Posterior vena cava (tissue), 2 donors: ENCODE results near the gene FGFR4. TPM values are rescaled to one million over a fixed set of nuclear protein-coding genes. Genes with fewer than 3 reads are reported as not detected.

Experiments
- DNase-seq: peaks from one replicate; pipeline ENCODE4 v3.0.0-alpha.2; 2020; ENCODE audit warnings: low spot score
- intact Hi-C, 2 donors: fragments of 100-400 bp; cut with DNase I; formaldehyde crosslinking; loops; one replicate each; pipeline versions ENCODE4 v1.14.1 to v1.14.2; 2022 to 2023
- total RNA-seq, 2 donors: library from RNA; stranded (reverse); fragmentation: NEBNext Ultra II Directional; extraction: Animal tissue kit (Norgen Biotek cat#: 25700); gene quantifications; one replicate each; pipeline ENCODE4 v1.2.1, GENCODE V29; 2021
- donor health status: DM: yes; HTN: yes; CAD: no.
- donor health status: DM: yes; HTN: yes; CAD: no.

Gene FGFR4
- total RNA-seq, 2 donors from 2014 or later = 1.0 to 1.5 TPM

DNA sequence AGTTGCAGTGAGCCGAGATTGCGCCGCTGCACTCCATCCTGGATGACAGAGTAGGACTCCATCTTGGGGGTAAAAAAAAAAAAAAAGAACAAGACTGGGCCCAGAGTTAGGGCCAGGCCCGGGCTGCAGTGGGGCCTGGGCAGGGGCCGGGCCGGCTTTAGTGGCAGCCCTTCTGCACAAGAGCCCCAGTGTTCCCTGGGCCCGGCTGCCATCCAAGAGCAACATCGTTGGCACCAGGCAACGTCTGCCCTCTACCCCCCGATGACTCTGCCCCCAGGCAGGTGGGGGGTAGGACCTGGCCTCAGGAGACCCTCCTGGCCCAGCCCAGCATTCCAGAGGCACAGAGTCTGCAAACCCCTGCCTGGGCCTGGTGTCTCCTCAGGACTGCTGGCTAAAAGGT, 4.9 kb upstream of the FGFR4 start:
- intact Hi-C loops = no loop called here
- DNase-seq = no peak

- DNase-seq = no peak
- intact Hi-C loops = no loop called here
These were observed 3.4 kb upstream of the FGFR4 start for GRCh38 chr5:177083357-177083756.

DNA sequence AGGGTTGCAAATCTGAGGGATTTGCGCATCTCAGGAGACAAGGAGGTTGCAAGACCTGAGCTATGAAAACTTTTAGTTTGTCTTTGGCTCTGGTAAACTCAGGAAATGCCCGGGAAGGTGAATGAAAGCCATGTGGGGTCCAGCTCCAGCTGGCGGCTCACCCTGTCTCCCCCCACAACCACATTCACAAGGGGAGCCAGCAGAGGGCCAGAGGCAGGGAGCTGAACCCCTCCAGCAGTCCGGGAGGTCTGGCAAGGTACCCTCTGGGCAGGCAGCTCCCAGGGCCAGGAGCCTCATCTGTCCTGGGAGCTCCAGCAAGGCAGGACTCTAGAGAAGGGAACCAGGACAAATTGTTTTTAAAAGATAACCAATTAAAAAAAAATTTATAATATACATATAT, 2.5 kb upstream of the FGFR4 start:
- intact Hi-C loops = no loop called here
- DNase-seq = no peak

- intact Hi-C loops = no loop called here
- no peak for DNase-seq
These were observed 596 bp upstream of the FGFR4 start for GRCh38 chr5:177085985-177086653.

DNA sequence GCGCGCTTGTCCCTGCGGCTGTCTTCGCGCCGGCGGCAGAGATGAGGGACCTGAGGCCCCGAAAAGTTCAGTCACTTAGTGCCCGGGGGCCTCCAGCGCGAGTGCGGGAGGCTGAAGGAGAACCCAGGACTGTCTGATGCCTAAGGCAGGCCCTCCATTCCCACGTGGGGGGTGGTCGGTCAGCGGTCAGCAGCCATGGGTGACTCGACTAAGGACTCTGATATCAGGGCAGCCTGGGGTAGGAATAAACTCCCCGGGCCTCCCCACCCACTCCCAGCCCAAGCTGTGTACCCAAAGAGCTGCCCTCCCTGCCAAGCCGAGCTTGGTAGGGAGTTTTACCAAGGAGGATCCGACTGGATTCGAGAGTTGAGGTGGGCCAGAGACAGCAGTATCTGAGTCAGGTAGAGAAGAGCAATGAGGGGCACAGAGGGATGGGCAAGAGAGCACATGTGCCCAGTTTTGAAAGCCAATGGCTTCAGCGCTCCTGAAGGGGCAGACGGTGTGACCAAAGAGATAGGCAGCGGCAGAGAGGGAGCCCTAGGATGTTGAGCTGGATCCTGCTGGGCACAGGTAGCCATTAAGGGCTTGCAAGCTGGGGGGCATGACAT, 787 bp downstream of the FGFR4 start:
- no peak for DNase-seq
- intact Hi-C loops = no loop called here

DNA sequence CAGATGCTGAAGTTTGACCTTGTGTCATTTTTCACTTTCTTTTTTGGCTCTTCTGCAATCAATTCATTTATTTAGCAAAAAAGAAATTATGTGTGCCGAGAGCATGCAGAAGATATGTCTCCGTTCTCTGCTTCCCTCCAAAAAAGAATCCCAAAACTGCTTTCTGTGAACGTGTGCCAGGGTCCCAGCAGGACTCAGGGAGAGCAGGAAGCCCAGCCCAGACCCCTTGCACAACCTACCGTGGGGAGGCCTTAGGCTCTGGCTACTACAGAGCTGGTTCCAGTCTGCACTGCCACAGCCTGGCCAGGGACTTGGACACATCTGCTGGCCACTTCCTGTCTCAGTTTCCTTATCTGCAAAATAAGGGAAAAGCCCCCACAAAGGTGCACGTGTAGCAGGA, 2.4 kb downstream of the FGFR4 start:
- intact Hi-C loops = no loop called here
- DNase-seq = no peak

GRCh38 chr5:177089825-177090641, 3.3 kb downstream of the FGFR4 start:
- no peak for DNase-seq
- intact Hi-C loops = no loop called here

DNA sequence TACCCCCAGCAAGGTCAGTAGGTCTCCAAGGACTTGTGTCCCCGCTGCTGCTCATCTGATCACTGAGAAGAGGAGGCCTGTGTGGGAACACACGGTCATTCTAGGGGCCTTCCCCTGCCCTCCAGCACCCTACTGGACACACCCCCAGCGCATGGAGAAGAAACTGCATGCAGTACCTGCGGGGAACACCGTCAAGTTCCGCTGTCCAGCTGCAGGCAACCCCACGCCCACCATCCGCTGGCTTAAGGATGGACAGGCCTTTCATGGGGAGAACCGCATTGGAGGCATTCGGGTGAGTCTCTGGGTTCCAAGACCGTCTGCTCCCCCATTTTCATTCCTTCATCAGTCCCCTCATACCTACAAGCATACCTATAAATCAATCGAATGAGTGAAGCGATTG, 4.1 kb downstream of the FGFR4 start:
- intact Hi-C loops = no loop called here

GRCh38 chr5:177091232-177091631, 4.5 kb downstream of the FGFR4 start:
- intact Hi-C loops = no loop called here
- DNase-seq = no peak

More for the DNA sequence above, 4.1 kb downstream of the FGFR4 start:
- no peak for DNase-seq

GRCh38 chr5:177092178-177093081, 5.7 kb downstream of the FGFR4 start:
- intact Hi-C loops = no loop called here
- DNase-seq = no peak

- no peak for DNase-seq
- intact Hi-C loops = no loop called here
These were observed 6.5 kb downstream of the FGFR4 start for GRCh38 chr5:177093082-177093712.

GRCh38 chr5:177093803-177094202, 7.1 kb downstream of the FGFR4 start:
- no peak for DNase-seq
- intact Hi-C loops = no loop called here

DNA sequence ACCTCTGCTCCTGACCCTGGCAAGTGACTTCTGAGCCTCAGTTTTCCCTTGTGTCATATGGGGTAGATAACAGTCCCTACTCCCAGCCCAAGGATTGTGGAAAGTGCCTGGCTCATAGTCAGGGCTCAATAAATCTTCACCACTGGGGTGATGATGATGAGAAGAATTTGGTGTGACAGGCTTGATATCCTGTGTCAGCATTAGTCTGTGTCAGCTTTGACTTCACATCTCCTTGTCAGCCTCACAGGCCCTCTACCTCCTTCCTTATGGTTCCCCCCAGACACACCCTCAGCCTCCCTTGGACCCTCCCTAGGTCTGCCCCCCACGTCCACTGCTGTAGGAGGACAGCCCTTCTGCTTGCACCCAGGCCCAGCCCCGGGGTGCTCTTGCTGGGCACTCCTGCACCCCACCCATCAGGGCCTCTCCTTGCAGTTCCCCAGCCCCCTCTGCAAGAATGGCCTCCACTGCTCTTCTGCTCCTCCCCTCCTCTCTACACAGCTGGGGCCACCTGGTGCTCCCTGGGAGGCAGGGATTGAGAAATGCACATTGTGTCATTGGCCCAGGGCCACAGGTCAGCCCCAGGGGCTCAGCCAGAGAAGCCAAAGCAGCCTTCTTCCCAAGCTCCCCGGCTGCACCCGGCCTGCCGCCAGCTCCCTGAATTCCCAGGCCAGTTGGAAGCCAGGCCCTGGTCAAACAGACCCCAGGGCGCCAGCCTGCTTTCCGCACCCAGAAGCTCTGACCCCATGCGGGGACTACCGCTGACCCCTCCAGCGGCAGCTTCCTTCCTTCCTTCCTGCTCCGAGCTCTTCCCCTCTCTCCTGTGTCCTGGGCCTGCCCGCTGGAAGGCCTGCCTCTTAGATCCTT, 7.7 kb downstream of the FGFR4 start:
- intact Hi-C loops = no loop called here
- no peak for DNase-seq

GRCh38 chr5:177095088-177095669, 8.5 kb downstream of the FGFR4 start:
- DNase-seq = no peak
- intact Hi-C loops = no loop called here

DNA sequence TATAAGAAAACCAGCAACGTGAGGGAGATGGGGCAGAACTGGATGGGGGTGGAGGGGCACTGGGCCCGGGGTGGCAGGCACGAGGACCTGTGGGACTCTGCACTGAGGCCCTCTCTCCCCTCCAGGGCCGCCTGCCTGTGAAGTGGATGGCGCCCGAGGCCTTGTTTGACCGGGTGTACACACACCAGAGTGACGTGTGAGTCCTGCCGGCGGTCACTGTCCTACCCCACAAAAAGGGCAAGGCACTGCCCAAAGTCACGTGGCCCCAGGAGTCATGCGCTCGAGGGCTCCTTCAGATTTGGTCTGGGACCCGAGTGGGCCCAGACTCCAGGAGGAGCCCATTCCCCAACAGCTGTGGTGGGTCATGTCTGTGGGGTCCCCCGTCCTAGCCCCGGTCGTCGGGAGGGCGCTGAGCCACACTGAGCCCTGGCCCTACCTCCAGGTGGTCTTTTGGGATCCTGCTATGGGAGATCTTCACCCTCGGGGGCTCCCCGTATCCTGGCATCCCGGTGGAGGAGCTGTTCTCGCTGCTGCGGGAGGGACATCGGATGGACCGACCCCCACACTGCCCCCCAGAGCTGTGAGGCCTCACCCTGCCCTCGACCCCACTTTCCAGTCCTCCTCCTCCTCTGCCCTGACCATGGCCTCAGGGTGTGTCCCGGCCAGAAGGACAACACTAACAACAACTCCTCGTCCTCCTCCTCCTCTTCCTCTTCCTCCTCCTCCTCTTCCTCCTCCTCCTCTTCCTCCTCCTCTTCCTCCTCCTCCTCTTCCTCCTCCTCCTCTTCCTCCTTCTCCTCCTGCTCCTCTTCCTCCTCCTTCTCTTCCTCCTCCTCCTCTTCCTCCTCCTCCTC, 9.7 kb downstream of the FGFR4 start:
- intact Hi-C loops = no loop called here
- no peak for DNase-seq

GRCh38 chr5:177097016-177097985, 10.6 kb downstream of the FGFR4 start:
- no peak for DNase-seq

More at GRCh38 chr5:177097016-177097985, 10.6 kb downstream of the FGFR4 start:
- intact Hi-C loops = no loop called here
